OCI-LY7 (cell line): ENCODE results near the gene UBE3A. TPM values are rescaled to one million over a fixed set of nuclear protein-coding genes. Genes with fewer than 3 reads are reported as not detected.

Source experiments
- BruUV-seq: library from RNA; stranded (reverse); fragments of 400-500 nt; replicated peaks from 2 replicates; lab custom pipeline; 2021; lab: Mats Ljungman, UMichigan
- CTCF ChIA-PET: fragments of 300-600 bp; sonication (Branson Sonifier 250); formaldehyde crosslinking; loops from one replicate; lab custom pipeline; 2022; ENCODE audit warnings: antibody characterized with exemption; ENCODE audit not compliant: unreplicated experiment; lab: Charles Lee
- POLR2A ChIA-PET: fragments of 300-600 bp; sonication (Branson Sonifier 250); formaldehyde crosslinking; loops from one replicate; lab custom pipeline; 2022; ENCODE audit warnings: antibody characterized with exemption; lab: Charles Lee
- DNase-seq: peaks from one replicate; pipeline ENCODE4 v3.0.0-alpha.2; 2015; ENCODE audit warnings: low spot score
- H2AFZ ChIP-seq: fragments of 200-600 bp; sonication (generic), shearing (Covaris generic); 2 replicates; pipeline ENCODE4 v1.6.1; 2014; ENCODE audit warnings: mild to moderate bottlenecking, antibody characterized with exemption, low read length, moderate library complexity
- H3K27ac ChIP-seq: fragments of 200-600 bp; sonication (generic); 2 replicates; pipeline ENCODE4 v1.5.1; 2014; ENCODE audit warnings: mixed run types, low read depth, mild to moderate bottlenecking, moderate library complexity, low read length, inconsistent platforms; ENCODE audit not compliant: poor library complexity, severe bottlenecking
- H3K36me3 ChIP-seq: fragments of 200-600 bp; sonication (generic); 2 replicates; pipeline ENCODE4 v1.6.1; 2014; ENCODE audit warnings: mild to moderate bottlenecking, antibody characterized with exemption, low read length, moderate library complexity, mixed read lengths; ENCODE audit not compliant: insufficient read depth
- H3K4me1 ChIP-seq: fragments of 200-600 bp; sonication (generic); 2 replicates; pipeline ENCODE4 v1.5.1; 2014; ENCODE audit warnings: mild to moderate bottlenecking, low read length; ENCODE audit not compliant: insufficient read depth, poor library complexity, severe bottlenecking
- H3K4me2 ChIP-seq: fragments of 200-600 bp; sonication (generic); 2 replicates; pipeline ENCODE4 v1.6.1; 2014; ENCODE audit warnings: mild to moderate bottlenecking, low read length
- H3K4me3 ChIP-seq: fragments of 200-600 bp; sonication (generic); 2 replicates; pipeline ENCODE4 v1.5.1; 2014; ENCODE audit warnings: mild to moderate bottlenecking, low read depth, low read length; ENCODE audit not compliant: poor library complexity, severe bottlenecking
- H3K79me2 ChIP-seq: fragments of 200-600 bp; sonication (generic); 2 replicates; pipeline ENCODE4 v1.6.1; 2016; ENCODE audit warnings: low read depth, mild to moderate bottlenecking, low read length, moderate library complexity, mixed read lengths; ENCODE audit not compliant: insufficient read depth
- H3K9me2 ChIP-seq: fragments of 200-600 bp; sonication (generic); 2 replicates; pipeline ENCODE4 v1.6.1; 2016; ENCODE audit warnings: mild to moderate bottlenecking, low read length, mixed read lengths; ENCODE audit not compliant: insufficient read depth
- H3K9me3 ChIP-seq: fragments of 200-600 bp; sonication (generic); 2 replicates; pipeline ENCODE4 v1.6.1; 2014; ENCODE audit warnings: mild to moderate bottlenecking, mixed run types, low read length, mixed read lengths
- H4K20me1 ChIP-seq: fragments of 200-600 bp; sonication (generic); 2 replicates; pipeline ENCODE4 v1.6.1; 2014; ENCODE audit warnings: mild to moderate bottlenecking, antibody characterized with exemption, low read length, moderate library complexity, mixed read lengths; ENCODE audit not compliant: insufficient read depth
- EZH2phosphoT487 ChIP-seq: fragments of 200-600 bp; sonication (generic); IDR thresholded peaks from 2 replicates; pipeline ENCODE4 v1.6.1; 2018; ENCODE audit warnings: low read depth, borderline replicate concordance, mild to moderate bottlenecking, mixed run types, antibody characterized with exemption, low read length, moderate library complexity, mixed read lengths
- intact Hi-C: fragments of 100-400 bp; cut with micrococcal nuclease; formaldehyde crosslinking; loops from one replicate; pipeline ENCODE4 v1.10.0; 2022; ENCODE audit not compliant: unreplicated experiment
- total RNA-seq, 2 experiments: library from RNA; depleted of rRNA in 1 of 2; stranded (reverse); fragments of >200 nt in 1 of 2; shearing (Covaris generic) in 1 of 2; gene quantifications; 2 replicates each; pipeline ENCODE4 v1.2.3, GENCODE V29; 2014 to 2022
- TF ChIP-seq, protein P1 (sequence below): fragments of 200-600 bp; sonication (generic); conservative IDR thresholded peaks from 2 replicates; pipeline ENCODE4 v1.5.1; 2014; ENCODE audit warnings: mild to moderate bottlenecking, antibody characterized with exemption, low read length, moderate library complexity, mixed read lengths

UBE3A gene
- total RNA-seq, 2 experiments from 2014 or later: 95.9 to 158 TPM

- peaks cover 42% of the 10 kb centered on the region for H3K4me1 ChIP-seq
- BruUV-seq: no TSS peak
Observed at GRCh38 chr15:25431836-25432561, 6.8 kb downstream of the UBE3A start.

GRCh38 chr15:25427861-25428260 lies 11.0 kb downstream of the UBE3A start:
- H3K79me2 ChIP-seq: peaks cover 98% of the 10 kb centered on the region
- H3K4me3 ChIP-seq: no peak overlapping the region
- ChIA-PET POLR2A (interaction anchor here (0.6 to 0.7 kb wide), 3 partner anchors 34 to 99 kb away, joined by 4 to 5 read pairs (median 4); no protein-coding TSS in a partner anchor), CTCF (no interaction called here)
- BruUV-seq: no TSS peak
- H3K4me2 ChIP-seq: no peak overlapping the region
- peaks cover 61% of the 10 kb centered on the region for H4K20me1 ChIP-seq
- peaks cover 82% of the 10 kb centered on the region for H3K36me3 ChIP-seq
- H3K27ac ChIP-seq: no peak overlapping the region
- intact Hi-C loops: no loop called here
- peaks cover 14% of the 10 kb centered on the region for H3K4me1 ChIP-seq
- no peaks in the 10 kb centered on the region for H3K9me2 ChIP-seq
- peaks cover 11% of the 10 kb centered on the region; the same call in 1 of the 2 replicates for H3K9me3 ChIP-seq
- TF ChIP-seq, protein P1, sequence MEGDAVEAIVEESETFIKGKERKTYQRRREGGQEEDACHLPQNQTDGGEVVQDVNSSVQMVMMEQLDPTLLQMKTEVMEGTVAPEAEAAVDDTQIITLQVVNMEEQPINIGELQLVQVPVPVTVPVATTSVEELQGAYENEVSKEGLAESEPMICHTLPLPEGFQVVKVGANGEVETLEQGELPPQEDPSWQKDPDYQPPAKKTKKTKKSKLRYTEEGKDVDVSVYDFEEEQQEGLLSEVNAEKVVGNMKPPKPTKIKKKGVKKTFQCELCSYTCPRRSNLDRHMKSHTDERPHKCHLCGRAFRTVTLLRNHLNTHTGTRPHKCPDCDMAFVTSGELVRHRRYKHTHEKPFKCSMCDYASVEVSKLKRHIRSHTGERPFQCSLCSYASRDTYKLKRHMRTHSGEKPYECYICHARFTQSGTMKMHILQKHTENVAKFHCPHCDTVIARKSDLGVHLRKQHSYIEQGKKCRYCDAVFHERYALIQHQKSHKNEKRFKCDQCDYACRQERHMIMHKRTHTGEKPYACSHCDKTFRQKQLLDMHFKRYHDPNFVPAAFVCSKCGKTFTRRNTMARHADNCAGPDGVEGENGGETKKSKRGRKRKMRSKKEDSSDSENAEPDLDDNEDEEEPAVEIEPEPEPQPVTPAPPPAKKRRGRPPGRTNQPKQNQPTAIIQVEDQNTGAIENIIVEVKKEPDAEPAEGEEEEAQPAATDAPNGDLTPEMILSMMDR: no peak
- TF ChIP-seq EZH2phosphoT487: no peak
- no peak for DNase-seq
- no peak overlapping the region for H2AFZ ChIP-seq

More at GRCh38 chr15:25431836-25432561, 6.8 kb downstream of the UBE3A start:
- Histone ChIP-seq H3K79me2 (peaks cover 98% of the 10 kb centered on the region), H3K27ac (peak overlapping the region; percentile 9), H3K36me3 (peaks cover 84% of the 10 kb centered on the region), H2AFZ (no peak overlapping the region), H4K20me1 (peaks cover 75% of the 10 kb centered on the region), H3K9me3 (peaks cover 2% of the 10 kb centered on the region; the same call in 1 of the 2 replicates), H3K4me3 (no peak overlapping the region), H3K9me2 (no peaks in the 10 kb centered on the region), H3K4me2 (peak overlapping the region; percentile 13)
- ChIA-PET CTCF (no interaction called here), POLR2A (interaction anchor here (0.5 to 0.8 kb wide), 4 partner anchors 14 to 99 kb away, joined by 3 to 4 read pairs (median 3); no protein-coding TSS in a partner anchor)
- TF ChIP-seq, protein P1: no peak
- TF ChIP-seq EZH2phosphoT487: no peak
- DNase-seq: no peak
- intact Hi-C loops: loop anchor here (10.0 kb wide), 1 partner anchor 503 kb away; no protein-coding TSS in a partner anchor
